ENCODE results near the gene FETUB.
"Not testable (repeated sequence)": the region's sequence is repeated elsewhere in the genome, so short reads cannot be mapped to it uniquely, and the experiment has no call there.

The FETUB gene

GRCh38 chr3:186700267-186700666 is 60.1 kb downstream of the FETUB start:
- no peak for DNase-seq (ENCODE audit: low read depth)
- TF ChIP-seq CTCF (conservative IDR thresholded peaks at IDR 0.05; ENCODE audit: low read depth, low read length) = no peak
- no peak overlapping the region for H3K4me3 ChIP-seq (ENCODE audit: low read length)

- not testable (repeated sequence) for H3K4me3 ChIP-seq (ENCODE audit: low read length); DNase-seq (ENCODE audit: low read depth)
Measured at GRCh38 chr3:186702451-186702850, 62.3 kb downstream of the FETUB start.
